Stimulated activated naive CD8-positive, alpha-beta T cell treated with anti-CD3 and anti-CD28 coated beads, Interleukin-15, Interleukin-2, amounts not matched to agents 100 U/mL and 50 U/mL, for 24 hours (primary cell): ENCODE data around the gene SLC24A2.
"Not testable (repeated sequence)": the region's sequence is repeated elsewhere in the genome, so short reads cannot be mapped to it uniquely, and the experiment has no call there.

Experiments used
- ATAC-seq: fragments of 150-1000 bp; cut with Tn5 transposase; one replicate; pipeline ENCODE4 v1.10.0; 2021
- DNase-seq: peaks from one replicate; pipeline ENCODE4 v3.0.0; 2021

Gene SLC24A2

GRCh38 chr9:19788614-19789271 is at the start of gene SLC24A2:
Gene SLC24A2 (minus strand): TSS chr9:19789037.
- no peak for ATAC-seq
- DNase-seq, result no peak

DNA sequence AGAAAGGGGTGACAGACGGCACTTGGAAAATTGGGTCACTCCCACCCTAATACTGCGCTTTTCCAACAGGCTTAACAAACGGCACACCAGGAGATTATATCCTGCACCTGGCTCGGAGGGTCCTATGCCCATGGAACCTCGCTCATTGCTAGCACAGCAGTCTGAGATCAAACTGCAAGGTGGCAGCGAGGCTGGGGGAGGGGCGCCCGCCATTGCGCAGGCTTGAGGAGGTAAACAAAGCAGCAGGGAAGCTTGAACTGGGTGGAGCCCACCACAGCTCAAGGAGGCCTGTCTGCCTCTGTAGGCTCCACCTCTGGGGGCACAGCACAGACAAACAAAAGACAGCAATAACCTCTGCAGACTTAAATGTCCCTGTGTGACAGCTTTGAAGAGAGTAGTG is 44.5 kb upstream of the SLC24A2 start:
- DNase-seq, ATAC-seq: not testable (repeated sequence)

GRCh38 chr9:19830796-19831195 is 42.0 kb upstream of the SLC24A2 start:
- no peak for DNase-seq
- ATAC-seq, result no peak

DNA sequence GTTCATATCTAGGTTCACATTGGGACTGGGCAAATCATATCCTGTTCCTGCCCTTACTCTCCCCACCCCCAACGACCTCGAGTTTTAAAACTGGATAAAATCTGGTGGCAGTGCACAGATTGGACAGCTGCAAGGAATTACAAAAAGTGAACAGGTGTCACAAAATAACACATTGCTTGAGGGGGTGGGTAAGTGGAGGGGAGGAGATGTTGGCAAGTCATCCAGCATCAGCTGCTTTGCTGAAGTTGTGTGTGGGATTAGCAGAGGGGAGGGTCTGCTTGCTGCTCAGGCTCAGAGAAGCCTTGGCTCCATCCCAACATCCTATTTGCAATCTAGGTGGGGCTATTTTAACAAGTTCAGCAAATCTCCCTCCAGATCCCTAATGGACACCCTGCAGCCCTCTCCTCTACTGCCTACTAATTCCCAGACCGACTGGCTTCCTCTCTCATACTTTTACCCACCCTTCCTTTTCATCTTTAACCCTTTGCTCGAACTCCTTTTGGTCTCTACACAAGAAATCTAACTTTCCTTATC is 39.8 kb upstream of the SLC24A2 start:
- DNase-seq, result no peak
- no peak for ATAC-seq

- DNase-seq (no peak), ATAC-seq (no peak)
Observed at GRCh38 chr9:19816769-19817168, 27.9 kb upstream of the SLC24A2 start.

DNA sequence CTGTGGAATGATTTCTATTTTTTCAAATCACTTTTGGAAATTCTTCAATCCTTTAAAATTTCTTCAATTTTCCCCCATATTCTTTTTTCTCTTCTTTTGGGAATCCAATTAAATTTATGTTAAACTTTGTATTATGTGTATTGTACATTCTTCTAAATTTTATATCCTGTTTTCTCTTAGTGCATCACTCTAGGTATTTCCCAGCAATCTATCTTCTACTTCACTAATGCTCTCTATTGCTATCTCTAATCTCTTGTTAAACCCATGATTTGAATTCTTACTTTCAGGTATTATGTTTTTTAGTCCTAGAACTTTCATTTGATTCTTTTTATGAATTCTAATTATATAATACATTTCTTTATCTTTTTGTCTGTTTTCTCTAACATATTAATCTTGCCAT is 23.4 kb upstream of the SLC24A2 start:
- DNase-seq (no peak), ATAC-seq (no peak)

DNA sequence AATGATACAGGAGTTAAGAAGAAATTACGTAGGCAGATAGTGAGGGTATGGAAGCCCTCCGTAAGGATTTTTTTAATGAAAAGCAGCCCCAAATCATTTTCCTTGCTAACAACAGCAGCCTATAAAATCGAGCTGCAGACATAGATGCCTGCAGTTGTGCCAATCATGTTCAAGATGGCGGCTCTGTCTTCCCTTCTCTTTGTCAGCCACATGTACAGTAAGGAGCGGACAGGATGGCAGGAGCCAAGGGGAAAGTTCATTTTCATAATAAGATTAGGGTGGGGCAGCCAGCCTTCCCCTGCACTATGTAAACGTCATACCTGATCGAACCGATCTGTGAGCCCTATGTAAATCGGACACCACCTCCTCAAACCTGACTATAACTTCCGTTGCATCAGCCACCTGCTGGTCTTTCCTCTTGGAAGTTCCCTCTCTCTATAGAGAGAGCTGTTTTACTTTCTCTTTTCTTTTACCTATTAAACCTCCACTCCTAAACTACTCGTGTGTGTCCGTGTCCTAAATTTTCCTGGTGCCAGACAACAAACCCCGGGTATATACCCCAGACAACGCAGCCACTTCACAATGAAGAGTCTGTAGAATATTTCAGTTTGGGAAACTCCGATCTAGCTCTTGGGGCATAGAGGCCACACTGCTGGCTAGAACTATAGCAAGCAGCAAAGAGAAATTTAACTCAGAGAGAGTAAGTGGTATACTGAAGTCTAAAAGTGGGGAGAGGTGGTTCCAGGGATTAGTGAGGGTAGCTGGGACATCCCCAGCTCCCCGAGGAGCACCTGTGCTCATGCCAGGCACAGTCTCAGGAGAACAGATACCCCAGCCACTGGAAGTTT is 20.8 kb upstream of the SLC24A2 start:
- DNase-seq (no peak), ATAC-seq (no peak)

- DNase-seq, result no peak
Observed at GRCh38 chr9:19807182-19807892, 18.5 kb upstream of the SLC24A2 start.

DNA sequence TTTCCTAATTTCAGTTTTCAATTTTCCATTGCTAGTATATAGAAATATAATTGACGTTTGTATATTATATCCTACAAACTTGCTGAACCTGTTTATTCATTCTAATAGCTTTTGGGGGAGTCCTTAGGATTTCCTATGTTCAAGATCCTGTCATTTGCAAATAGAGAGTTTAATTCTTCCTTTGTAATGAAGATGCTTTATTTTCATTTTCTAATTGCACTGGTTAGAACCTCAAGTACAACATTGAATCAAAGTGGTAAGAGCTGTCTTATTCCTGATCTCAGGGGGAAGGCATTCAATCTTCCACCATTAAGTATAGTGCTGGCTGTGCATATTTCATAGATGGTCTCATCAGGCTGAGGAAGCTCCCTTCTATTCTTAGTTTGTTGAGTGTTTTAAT is 15.6 kb upstream of the SLC24A2 start:
- DNase-seq (no peak), ATAC-seq (no peak)

More at GRCh38 chr9:19807182-19807892, 18.5 kb upstream of the SLC24A2 start:
- ATAC-seq, result no peak

DNA sequence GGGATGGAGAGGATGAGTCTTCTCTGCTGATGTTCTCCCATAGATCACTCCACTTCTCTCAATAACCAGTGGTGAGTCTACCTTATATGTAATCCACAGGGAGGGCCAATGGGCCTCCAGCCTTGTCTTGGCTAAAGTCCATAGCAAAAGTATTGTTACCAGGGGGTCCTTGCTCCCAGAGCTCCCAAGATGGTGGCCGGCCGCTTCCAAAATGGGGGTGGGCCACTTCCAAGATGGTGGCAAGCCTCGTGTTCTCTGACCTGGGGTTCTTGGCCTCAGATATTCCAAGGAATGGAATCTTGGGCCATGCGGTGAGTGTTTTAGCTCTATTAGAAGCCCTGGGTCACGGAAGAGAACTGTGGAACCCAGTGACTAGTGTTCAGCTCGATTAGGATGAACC is 12.0 kb upstream of the SLC24A2 start:
- DNase-seq (no peak), ATAC-seq (no peak)

DNA sequence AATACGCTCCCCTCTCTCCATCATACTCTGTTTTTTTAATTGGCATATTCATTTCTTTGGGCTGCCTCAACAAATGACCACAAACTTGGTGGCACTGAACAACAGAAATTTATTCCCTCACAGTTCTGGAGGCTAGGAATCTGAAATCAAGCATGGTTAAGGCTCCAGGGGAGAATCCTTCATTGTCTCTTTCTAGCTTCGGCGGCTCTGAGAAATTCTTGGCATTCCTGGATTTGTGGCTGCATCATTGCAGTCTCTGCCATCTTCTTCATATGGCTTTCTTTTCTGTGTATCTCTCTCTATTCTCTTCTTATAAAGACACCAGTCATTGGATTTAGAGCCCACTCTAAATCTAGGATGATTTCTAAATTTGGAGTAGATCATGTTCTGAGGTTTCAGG is 10.9 kb upstream of the SLC24A2 start:
- ATAC-seq (no peak), DNase-seq (no peak)

GRCh38 chr9:19788152-19788551 is 685 bp downstream of the SLC24A2 start:
- ATAC-seq (no peak), DNase-seq (no peak)

GRCh38 chr9:19787672-19788071 is 1.2 kb downstream of the SLC24A2 start:
- DNase-seq (no peak), ATAC-seq (no peak)

DNA sequence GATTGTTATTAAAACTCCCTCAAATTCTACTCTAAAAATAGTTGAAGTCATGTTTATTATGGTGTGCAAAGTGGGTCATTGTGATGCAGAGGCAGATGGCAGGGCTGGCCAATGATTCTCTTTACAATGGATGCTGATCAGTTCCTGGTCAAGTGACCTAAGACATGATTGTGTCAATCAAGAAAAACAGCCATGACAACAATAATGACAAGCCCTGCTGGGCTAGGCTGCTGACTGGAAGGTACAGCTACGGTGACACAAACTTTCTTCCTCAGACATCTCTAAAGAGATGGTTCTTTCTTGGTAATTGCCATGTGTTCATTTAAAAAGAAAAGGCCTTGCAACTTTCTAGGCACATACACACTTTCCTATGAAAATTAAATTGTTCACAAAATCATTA is 3.6 kb downstream of the SLC24A2 start:
- no peak for ATAC-seq
- no peak for DNase-seq

- DNase-seq (no peak), ATAC-seq (no peak)
Observed at GRCh38 chr9:19784136-19784535, 4.7 kb downstream of the SLC24A2 start.

DNA sequence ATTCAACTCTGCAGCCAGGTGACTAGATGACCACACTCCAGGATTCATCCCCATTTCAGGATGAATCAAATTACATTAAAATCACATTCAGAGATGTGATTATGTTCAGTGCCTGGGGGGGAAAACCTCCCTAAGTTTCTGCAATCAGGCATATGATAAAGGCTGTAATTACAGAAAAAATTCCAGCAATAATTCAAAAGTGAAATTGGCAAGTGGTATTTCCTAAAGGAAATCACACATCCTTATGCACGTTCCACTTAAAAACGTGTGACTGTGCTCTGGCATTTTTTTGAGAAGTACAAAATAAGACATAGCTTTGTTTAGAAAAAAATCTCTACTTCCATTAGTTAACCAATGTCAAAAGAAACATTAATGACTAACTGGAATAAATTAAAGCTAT is 5.3 kb downstream of the SLC24A2 start:
- ATAC-seq (no peak), DNase-seq (no peak)

DNA sequence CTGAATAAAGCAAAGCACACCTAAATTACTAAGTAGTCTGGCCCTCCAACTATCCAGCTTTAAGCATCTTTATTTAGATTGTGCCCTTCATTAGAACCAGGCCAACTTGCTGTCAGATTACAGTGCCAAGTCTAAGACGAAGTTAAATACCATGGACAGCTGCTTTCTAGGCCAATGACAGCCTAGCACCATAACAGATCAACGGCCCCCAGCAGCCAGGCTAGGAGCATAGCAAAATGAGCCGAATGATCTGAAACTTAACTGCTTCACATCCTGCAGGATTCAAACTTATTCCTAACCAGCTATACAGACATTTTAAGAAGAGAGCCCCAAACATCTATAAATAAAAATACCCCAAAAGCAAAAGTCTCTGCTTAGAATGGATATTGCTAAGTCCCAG is 6.8 kb downstream of the SLC24A2 start:
- DNase-seq (no peak), ATAC-seq (no peak)

DNA sequence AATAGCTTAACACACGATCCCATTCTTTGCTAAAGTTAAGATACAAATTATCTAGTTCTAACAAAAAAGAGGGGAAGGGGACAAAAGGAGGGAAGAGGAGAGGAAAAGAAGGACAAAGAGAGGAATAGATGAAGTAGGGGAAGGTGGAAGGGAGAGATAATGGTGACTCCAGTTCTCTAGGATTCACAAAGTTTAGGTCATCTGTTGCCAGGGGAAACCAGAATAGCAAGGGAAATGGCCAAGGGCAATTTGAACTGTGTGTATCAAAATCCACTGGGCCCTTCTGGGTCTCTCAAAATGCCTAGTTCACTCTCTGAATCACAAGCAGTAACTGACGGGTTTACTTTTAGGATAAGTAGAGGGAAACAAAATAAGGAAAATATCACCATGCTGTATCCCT is 7.6 kb downstream of the SLC24A2 start:
- ATAC-seq (no peak), DNase-seq (no peak)

DNA sequence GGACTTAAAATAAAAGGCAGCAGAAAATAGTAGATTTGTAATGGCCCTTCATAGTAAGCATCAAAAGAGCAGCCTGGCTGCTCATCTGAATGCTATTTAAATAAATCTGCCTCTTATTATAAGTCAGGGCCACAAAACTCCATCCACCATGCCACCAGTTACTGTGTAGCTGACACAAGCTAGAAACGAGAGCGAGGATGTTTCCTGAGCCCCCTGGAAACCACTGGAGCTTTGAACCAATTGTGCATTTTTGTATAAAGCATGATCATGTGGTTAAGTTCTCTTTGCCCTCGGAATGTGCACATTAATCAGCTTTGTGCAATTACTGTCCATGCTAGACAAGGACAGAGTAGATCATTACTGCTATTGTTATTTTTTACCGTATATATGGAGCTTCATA is 17.4 kb downstream of the SLC24A2 start:
- DNase-seq (no peak), ATAC-seq (no peak)

- ATAC-seq, result no peak
- DNase-seq, result no peak
Observed at GRCh38 chr9:19770973-19771372, 17.9 kb downstream of the SLC24A2 start.

DNA sequence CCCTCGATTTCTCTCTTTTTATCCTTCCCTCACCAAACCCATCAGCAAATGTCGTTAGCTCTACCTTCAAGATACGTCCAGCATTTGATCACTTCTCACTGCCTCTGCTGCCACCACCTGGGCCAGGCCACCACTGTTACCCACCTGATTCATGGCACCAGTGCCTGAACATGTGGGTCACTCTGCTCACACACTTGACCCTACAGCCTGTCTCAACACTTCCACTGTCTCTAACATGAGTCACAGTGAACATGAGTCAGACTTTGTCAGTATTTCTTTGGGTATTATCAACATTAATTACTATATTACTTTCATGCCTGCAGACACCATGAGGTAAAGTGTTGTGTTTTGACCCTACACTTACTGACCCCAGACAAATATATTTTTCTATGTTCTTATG is 19.6 kb downstream of the SLC24A2 start:
- no peak for DNase-seq
- no peak for ATAC-seq

- DNase-seq (no peak), ATAC-seq (no peak)
Observed at GRCh38 chr9:19768798-19769197, 20.0 kb downstream of the SLC24A2 start.

GRCh38 chr9:19759066-19759465 is 29.8 kb downstream of the SLC24A2 start:
- DNase-seq (no peak), ATAC-seq (no peak)
